GM18526 (cell line): ENCODE results near the gene HNF1A.

Experiments
- POLR2A ChIP-seq: IDR thresholded peaks from 3 replicates; pipeline ENCODE4 v1.6.1; 2011; ENCODE audit not compliant: insufficient read length; ENCODE audit errors: extremely low read depth

Gene HNF1A

DNA sequence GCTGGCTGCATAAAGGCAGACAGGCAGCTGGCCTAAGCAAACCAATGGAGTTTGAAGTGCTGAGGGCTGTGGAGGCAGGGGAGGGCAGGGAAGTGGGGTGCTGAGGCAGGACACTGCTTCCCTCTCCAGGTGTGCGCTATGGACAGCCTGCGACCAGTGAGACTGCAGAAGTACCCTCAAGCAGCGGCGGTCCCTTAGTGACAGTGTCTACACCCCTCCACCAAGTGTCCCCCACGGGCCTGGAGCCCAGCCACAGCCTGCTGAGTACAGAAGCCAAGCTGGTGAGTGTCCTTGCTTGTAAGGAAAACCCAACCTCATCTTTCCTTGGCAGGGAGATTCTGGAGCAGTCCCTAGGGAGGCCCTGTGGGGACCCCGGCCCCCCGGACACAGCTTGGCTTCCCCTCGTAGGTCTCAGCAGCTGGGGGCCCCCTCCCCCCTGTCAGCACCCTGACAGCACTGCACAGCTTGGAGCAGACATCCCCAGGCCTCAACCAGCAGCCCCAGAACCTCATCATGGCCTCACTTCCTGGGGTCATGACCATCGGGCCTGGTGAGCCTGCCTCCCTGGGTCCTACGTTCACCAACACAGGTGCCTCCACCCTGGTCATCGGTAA is 17.9 kb downstream of the HNF1A start:
- TF ChIP-seq POLR2A = no peak

GRCh38 chr12:120997448-120997847 is 19.1 kb downstream of the HNF1A start:
- no peak for TF ChIP-seq POLR2A

- TF ChIP-seq POLR2A = no peak
Observed at GRCh38 chr12:120998435-120998834, 20.1 kb downstream of the HNF1A start.

DNA sequence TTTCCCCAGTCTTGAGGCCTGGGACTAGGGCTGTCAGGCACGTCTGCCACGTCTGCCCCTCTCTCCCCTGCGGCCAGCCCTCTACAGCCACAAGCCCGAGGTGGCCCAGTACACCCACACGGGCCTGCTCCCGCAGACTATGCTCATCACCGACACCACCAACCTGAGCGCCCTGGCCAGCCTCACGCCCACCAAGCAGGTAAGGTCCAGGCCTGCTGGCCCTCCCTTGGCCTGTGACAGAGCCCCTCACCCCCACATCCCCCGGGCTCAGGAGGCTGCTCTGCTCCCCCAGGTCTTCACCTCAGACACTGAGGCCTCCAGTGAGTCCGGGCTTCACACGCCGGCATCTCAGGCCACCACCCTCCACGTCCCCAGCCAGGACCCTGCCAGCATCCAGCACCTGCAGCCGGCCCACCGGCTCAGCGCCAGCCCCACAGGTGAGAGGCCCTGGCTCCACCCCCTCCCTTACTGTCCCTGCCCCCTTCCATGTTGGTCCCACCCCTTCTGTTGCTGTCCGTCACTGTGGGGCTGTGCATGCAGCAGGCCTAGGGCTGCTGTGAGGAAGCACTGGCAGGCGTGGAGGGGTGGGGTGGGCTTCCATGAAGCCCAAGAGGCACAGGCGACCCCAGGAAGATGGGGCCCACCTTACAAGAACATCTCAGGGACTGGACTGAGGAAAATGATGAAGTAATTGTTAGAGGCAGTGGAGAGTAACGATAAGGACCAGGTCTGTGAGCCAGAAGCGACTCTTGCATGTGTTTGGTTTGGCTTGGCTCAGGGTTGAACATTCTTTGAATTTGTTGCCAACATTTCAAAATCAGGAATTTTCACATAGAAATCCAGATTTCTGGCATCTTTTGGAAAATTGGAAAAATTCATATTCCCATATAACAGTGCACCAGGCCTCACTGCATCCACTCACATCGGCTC is 21.1 kb downstream of the HNF1A start:
- no peak for TF ChIP-seq POLR2A

DNA sequence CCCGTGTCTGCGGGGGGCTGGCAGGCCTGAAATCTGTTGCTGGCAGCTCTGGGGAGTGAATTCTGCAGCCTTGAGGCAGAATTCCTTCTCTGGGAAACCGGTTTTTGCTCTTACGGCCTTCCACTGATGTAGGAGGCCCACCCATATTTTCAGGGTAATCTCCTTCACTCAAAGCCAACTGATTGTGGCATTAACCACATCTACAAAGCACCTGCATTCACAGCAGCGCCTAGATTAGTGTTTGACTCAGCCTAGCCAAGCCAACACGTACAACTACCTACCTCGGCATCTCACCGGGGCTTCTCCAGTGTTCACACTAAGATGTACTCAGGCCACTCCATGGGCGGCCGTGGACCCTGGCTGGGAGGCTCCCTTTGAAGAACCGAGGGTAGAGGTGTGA is 22.2 kb downstream of the HNF1A start:
- no peak for TF ChIP-seq POLR2A

GRCh38 chr12:121001060-121001459 is 22.7 kb downstream of the HNF1A start:
- TF ChIP-seq POLR2A = no peak

- no peak for TF ChIP-seq POLR2A
Observed at GRCh38 chr12:121001841-121002483, 23.6 kb downstream of the HNF1A start.

GRCh38 chr12:121003650-121004049 is 25.3 kb downstream of the HNF1A start:
- TF ChIP-seq POLR2A = no peak

DNA sequence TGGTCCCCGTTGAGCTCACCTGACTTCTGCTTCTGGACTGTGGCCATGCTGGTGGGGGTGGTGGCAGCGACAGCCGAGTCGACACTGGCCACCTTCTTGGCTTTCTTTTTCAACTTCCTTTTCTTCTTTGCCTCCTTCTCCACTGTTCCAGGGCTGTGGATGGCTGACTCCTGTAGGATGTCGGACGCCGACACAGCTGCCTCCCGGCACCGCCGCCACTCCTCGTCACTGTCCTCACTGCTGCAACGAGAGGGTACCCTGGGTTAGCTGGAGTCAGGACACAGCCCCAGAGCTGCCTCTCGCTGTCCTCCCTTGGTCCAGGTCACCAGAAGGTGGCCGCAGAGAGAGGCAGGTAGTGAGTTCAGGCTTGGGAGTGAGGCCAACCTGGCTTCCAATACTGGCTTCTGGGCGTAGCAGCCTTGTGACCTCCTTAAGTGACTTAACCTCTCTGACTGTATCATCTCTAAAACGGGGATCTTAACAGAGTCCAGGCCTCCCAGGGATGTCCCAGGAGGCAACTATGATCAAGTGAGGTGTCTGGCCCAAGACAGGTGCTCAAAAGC is 26.0 kb downstream of the HNF1A start:
- TF ChIP-seq POLR2A = no peak

DNA sequence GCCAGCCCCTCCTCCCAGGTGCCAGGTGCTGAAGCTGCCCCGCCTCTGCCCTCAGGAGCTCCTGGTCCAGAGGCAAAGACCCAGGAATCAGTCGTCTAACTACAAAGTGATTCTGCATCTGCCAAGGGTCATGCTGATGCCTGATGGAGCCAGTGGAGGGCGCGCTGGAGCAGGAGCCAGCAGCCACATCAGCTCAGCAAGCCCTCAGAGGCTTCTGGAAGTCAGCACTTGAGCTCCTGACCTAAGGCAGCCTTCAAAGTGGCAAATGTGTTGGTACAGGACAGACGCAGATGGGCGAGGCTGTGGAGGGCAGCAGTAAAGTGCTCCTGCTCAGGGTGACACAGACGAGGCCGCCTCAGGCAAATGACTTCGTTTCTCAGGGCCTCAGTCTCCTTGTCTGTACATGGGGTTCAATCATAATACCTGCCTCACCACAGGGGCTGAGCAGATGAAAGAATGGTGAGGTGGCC is 27.0 kb downstream of the HNF1A start:
- TF ChIP-seq POLR2A = no peak

- TF ChIP-seq POLR2A = no peak
Observed at GRCh38 chr12:121008347-121009098, 30.2 kb downstream of the HNF1A start.

DNA sequence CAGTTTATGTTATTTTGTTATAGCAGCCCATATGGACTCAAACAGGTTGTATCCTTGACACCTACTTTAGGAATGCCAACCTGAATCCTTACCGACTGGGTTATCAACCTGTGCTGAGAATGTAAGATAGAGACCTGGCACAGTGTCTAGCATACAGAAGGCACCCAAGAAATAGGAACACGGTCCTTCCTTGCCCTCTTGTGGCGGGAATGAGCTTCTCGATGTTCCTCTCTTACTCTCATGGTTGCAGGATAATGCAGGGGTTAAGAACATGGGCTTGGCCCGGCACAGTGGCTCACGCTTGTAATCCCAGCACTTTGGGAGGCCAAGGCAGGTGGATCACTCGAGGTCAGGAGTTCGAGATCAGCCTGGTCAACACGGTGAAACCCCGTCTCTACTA is 31.4 kb downstream of the HNF1A start:
- TF ChIP-seq POLR2A = no peak

DNA sequence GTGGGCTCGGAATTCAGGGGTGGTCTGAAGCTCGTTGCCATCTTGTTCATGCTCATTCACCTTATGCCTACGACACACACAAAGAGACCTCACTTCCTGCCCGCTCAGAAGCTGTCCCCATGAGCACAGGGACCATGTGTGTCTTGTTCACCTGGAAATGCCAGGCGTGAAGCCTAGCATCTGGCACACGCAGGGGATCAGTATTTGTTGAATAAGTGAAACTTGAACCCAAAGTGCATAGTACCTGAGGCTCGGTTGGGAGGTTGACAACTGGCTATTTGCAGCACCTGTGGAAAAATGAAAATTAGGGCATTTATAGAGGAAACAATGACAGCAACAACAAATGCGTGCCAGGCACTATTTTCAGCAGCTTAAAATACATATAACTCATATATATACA is 32.5 kb downstream of the HNF1A start:
- no peak for TF ChIP-seq POLR2A

DNA sequence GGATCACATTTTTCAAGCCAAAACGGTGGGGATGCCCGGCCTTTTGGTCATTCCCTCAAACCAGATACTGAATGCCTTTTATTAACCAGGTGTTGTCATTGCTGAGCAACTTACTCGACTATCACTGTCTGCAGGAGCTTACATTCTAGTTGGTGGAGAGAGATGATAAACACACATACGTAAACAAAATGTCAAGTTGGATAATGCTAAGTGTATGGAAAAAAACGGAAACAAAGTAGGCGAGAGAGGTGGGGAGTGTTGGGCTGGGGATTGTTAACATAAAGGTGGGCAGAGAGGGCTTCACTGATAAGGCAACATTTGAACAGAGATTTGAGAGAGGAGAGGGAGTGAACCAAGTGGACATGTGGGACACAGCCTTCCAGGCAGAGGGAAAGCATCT is 33.5 kb downstream of the HNF1A start:
- TF ChIP-seq POLR2A = no peak

DNA sequence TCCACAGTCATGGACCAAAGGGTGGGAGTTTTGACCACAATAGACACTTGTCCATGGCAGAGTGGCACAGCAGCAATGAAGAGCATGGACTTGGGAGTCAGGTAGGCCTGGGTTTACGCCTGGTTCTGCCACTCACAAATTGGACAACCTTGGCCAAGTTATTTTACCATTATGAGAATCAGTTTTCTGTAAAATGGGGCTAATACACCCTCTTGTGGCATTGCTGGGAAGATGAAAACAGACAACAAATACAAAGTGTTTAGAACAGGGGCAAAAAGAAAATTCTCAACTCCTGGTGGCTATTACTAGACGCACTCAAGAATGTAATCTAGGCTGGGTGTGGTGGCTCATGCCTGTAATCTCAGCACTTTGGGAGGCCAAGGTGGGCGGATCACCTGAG is 35.4 kb downstream of the HNF1A start:
- no peak for TF ChIP-seq POLR2A
